GM18505 (cell line): ENCODE results near the gene ARHGDIG.

Experiments used
- ATAC-seq: cut with Tn5 transposase; IDR thresholded peaks from one replicate; pipeline ENCODE4 v1.9.1; 2021; ENCODE audit not compliant: unreplicated experiment
- POLR2A ChIP-seq: IDR thresholded peaks from 4 replicates; pipeline ENCODE4 v1.6.1; 2011; ENCODE audit warnings: borderline replicate concordance; ENCODE audit not compliant: insufficient read depth, insufficient read length; ENCODE audit errors: extremely low read depth

ARHGDIG gene

DNA sequence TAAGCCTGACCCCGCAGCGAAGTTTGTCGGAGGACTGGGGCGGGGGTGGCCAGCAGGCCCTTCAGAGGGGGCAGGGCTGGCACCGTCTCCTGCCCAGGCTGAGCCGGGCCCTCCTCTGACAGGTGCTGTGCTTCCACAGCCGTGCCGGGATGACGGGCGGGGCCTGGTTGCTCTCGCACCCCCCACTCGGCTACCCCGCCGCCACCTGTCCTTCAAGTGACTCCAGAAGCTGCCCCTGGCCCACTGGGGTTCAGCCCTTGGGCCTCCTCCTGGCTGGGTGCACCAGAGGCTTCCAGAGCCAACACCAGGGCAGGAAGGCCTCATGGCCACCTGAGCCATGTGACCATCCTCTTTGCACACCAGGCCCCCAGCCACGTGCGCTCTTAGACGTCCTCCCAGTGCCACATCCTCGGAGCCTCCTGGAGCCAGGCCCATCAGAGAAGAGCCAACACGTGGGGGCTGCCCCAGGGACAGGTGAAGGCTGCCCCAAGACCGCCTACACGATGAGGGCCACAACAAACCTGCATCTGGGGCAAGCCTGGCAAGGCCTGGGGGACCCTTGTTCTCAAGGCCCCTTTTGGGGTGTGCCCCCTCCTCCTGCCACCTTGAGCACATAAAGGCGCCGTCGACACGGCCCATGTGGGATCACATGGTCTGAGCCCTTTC, 9.8 kb downstream of the ARHGDIG start:
- TF ChIP-seq POLR2A, result no peak
- no peak for ATAC-seq

DNA sequence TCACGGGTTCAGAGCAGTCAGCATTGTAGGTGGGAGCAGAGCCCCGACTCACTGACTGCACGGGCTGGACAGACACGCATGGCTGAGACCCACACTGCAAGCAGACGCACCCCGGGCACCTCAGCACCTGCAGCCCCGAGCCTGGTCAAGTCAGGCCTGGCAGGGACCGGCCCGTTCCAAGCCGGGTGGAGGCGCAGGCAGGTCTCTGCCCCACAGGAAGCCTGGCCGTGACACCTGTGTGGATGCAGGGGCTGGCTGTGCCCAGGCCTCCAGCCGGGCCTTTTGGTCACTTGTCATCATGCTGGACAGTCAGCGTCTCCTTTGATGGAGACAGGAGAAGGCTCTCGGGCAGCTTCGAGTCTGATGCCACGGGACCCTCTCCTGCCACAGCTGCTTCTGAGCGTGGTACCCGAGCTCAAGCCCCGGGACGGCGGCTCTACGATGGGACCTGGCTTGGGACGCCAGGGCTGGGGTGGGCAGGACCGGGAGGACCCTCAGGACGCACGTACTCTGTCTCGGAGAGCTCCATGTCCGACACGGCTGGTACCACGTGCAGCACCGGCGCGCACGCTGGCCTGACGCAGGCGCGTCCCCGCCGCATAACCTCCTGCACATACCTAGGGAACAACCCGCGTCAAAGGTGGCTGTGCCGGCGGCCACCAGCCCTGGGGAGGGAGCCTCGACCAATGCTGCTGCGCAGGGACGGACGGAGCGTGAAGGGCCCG, 10.5 kb downstream of the ARHGDIG start:
- no peak for ATAC-seq
- no peak for TF ChIP-seq POLR2A

DNA sequence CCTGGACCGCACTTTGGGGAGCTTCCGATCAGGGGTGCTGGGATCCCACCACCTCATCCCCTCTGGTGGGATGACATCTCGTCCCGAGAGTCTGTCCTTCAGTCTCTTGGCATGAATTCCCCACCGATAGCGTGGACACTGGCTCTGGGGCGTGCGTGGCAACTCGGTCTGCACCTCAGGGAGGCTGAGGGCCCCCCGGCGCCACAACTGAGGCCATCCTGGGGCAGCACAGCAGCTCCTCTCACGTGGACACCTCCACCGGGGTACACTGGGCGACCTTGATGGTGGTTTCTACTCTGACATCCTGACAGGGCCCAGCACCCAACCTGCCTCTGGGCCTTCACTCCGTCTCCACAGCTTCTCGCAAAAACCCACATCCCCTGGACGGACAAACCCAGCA, 11.1 kb downstream of the ARHGDIG start:
- ATAC-seq, result no peak
- no peak for TF ChIP-seq POLR2A

DNA sequence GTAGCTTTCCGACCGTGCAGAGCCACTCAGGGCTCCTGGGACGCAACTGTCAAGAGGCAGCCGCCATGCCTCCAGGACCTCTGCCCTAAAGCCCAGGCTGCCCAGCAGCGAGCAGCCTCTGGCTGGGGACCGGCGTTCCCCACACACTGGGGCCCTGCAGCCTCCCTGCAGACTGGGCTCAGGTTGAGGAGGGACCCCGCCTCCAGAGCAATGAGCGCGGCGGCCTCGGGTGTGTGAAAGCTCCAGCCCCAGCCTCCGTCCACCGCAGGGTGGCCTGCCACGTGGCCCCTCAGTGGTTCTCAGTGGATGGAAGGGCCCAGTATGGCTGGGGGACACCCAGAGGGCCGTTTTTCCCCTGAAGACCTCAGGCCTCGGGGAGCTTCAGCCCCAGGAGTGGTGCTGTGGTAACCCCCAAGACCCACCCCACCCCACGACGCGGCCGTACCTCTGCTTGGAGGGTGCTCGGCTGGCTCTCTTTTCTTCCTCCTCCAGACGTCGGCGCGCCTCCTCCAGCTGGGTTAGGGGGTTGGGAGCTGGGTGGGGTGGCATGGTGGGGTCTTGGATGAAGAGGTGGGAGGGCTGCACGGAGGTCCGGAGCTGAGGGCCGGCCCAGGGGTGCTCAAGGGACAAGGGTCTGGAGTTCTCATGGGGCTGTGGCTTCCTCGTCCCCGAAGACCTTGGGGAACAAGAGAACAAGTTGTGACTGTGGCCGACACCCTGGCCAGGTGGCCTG, 12.8 kb downstream of the ARHGDIG start:
- no peak for ATAC-seq
- no peak for TF ChIP-seq POLR2A

DNA sequence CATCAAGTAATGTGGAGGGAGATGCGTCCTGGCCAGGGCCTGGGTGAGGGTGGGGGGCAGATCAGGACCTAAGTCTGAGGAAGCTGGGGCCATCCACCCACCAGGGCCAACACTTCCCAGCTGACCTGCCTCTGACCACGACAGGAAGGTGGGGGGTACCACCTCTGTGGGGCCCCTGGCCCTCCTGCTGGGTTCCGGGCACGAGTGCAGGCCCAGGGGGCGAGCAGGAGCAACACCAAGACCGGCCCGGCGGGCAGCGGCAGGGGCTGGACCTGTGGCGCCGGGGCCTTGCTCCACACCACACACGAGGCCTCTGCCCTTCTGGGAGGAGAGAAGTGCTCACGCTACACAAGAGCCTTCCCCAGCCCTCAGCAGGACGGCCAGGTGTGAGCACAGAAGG, 15.9 kb downstream of the ARHGDIG start:
- no peak for ATAC-seq
- TF ChIP-seq POLR2A, result no peak

DNA sequence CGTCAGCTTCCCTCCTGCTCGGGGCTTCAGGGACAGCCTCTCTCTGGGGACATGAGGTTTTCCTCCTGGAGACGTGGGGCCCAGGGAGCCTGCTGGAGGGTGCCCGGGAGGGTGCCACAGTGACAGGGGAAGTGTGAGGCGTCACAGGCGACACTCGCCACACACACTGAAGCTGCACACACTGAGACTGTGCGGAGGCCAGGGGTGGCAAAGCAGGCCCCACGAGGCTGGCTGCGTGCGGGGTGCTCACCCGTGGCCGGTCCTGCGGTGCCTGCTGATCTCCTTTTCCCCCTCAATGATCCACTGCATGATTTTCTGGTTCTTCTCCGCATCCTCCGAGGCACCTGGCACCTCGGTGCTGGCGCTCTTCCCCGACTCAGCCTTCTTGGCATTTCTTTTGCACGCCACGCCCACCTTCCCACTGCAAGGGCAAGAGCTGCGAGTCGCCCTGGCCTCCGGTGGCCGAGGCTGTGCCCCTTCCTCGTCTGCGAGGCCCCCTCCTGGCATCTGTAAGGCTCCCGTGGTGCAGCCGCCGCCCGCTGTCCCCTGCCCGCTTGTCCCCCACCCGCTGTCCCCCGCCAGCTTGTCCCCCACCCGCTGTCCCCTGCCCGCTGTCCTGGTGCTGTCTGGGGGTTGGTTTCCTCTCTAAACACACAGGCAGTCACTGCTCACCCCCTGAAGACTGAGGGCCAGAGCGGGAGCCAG, 16.6 kb downstream of the ARHGDIG start:
- no peak for ATAC-seq
- no peak for TF ChIP-seq POLR2A

DNA sequence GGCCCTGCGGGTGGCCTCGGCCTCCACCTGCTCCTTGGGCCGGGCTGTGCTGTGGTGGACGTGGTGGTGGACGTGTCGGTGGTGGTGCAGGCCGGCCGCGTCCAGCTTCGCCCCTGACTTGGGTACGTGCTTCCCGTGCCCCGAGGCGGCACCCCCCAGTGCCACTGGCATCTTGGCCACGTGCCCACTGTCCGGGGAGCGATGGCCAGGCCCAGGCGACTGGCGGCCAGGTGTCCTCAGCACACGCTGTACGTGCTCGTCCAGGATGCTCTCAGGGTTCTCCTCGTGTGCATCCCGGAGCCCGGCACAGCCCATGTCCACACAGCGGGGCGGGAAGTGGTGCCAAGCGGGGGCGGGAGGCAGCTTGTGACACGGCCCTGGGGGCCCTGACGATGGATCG, 17.4 kb downstream of the ARHGDIG start:
- no peak for ATAC-seq
- no peak for TF ChIP-seq POLR2A

DNA sequence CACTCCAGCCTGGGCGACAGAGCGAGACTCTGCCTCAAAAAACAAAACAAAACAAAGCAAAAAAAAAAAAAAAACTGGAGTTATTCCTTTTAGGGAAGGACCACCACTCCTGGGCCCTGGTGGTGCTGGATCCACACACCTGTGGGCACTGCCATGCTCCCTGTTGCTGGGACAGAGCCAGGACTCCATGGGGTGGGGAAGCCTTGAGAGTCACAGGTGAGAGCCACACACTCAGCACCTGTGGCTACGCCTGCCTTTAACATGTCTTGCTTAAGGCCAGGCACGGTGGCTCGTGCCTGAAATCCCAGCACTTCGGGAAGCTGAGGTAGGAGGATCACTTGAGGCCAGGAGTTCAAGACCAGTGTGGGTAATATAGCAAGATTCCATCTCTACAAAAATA, 20.8 kb downstream of the ARHGDIG start:
- TF ChIP-seq POLR2A, result no peak
- no peak for ATAC-seq

DNA sequence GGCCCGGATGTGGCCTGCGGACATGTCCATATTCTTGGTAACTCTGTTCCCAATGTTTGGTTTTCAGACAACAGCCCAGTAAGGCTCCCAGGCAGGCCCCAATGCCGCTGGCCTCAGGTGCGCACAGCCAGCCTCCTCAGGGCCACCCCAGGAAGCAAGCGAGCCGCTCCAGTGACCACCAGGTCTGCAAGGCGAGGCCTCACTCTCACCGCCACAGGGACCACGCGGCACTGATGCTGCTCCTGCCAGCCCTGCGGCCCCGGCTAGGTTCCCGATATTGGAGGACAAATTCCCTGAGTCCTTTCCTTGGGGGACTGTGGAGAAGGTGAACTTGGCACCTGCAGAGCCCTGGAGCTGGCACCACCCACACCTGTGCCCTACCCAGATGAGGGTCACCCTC, 21.6 kb downstream of the ARHGDIG start:
- TF ChIP-seq POLR2A, result no peak
- no peak for ATAC-seq

DNA sequence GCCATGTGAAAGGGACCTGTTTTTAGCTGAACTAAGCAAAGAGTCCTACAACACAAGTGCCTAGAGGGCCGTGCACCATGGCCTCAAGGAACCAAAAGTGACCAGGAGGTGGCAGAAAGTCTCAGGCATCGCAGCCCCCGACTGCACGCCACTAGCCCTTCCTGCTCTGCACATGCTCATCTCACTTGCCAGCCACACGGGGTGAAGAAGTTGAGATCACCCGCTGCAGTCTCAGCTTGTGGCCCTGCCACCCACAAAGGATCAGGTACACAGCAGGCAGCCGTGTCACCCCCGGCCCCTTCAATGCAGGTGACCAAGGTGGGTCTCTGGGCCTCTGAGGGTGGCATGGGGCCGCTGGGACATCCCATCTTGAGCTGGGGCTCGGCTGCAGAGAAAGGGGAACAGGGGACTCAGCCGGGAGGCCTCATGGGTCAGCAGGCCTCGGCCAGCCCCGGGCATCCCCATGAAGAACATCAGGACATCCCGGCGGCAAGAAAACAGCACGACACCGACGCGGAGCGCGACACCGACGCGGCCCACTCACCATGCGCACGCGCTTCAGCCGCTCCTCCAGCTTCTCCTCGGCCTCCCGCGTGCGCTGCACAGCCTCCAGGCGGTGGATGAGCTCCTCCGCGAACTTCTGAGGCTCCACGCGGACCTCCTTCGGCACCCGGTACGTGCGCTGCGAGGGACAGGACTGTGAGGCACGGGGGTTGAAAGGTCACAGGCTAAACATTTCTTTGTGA, 23.5 kb downstream of the ARHGDIG start:
- ATAC-seq, result no peak
- no peak for TF ChIP-seq POLR2A

DNA sequence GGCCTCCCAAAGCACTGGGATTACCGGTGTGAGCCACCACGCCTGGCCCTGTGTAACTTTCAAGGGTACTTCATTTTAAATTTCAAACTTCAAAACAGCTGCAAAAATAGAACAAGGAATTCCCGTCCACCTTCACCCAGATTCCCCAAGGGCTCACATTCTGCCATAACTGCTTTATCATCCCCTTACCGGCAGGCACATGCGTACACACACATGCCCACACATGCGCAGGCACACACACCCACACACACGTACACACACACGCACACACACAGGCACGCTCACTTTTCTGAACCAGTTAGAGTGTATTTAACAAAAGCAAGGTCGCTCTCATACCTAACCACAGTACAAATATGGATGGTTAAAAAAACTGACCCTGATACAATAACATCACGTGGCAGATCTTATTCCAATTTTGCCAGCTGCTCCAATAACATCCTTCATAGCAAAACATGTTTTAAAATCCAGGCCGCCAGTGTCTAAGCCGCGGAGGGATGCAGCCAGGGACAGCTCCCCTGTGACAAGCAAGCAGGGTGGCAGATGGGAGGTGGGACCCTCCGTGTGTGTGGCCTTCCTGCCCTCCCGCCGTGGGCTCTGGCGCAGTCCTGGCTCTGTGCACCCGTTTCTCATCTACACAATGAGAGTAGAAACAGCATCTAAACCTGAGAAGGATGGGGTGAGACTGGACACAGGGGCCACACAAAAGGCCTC, 25.7 kb downstream of the ARHGDIG start:
- TF ChIP-seq POLR2A, result no peak
- ATAC-seq, result no peak

DNA sequence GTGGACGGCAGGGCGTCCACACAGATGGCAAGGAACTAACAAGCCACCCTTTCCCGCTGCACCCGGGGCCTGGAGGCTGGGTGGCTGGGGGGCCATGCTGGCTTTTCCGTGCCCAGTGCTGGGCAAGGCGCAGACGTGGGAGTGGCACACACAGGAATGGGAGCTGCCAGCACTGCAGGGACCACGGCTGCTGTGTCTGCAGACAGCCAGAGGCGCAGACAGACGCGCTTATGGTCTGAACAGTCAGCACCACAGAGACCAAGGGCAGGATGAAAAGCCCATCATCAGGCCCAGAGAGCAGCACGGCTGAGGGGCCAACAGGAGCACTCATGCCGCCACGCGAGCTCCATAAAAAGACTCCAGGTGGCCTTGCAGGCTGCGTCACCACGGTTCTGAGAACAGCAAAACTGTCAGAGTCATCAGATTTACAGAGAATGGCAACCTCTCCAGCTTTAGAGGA, 26.6 kb downstream of the ARHGDIG start:
- no peak for ATAC-seq
- TF ChIP-seq POLR2A, result no peak
